GM12864 (cell line): ENCODE results near the gene NPW.

Experiments used
- DNase-seq: peaks from one replicate; pipeline ENCODE4 v3.0.0-alpha.2; 2011; ENCODE audit warnings: low read depth
- H3K4me3 ChIP-seq: 2 replicates; pipeline ENCODE4 v1.5.1; 2011; ENCODE audit warnings: mild to moderate bottlenecking, low read depth, low read length, control low read depth
- TF ChIP-seq, protein P1 (sequence below): IDR thresholded peaks from 2 replicates; pipeline ENCODE4 v1.5.1; 2011; ENCODE audit warnings: low read depth, mild to moderate bottlenecking, moderate library complexity, low read length, control low read depth, inconsistent platforms; ENCODE audit errors: missing control alignments

NPW gene

DNA sequence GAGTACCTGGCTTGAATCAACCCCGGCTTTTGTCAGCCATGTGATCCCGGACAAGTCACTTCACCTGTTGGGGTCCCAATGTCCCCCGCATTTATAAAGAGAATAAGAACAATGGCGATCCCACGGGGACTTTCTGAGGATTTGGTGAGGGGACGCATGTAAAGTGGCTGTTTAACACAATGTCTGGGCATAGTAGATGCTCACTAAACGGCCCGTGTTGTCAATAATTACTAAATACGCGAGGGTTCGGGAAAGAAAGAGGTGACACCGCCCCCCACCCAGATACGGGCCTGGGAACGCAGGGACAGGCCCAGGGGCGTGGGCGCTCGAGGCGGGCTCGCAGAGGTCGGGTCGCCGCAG is 28.0 kb upstream of the NPW start:
- DNase-seq = no peak
- TF ChIP-seq, protein P1, sequence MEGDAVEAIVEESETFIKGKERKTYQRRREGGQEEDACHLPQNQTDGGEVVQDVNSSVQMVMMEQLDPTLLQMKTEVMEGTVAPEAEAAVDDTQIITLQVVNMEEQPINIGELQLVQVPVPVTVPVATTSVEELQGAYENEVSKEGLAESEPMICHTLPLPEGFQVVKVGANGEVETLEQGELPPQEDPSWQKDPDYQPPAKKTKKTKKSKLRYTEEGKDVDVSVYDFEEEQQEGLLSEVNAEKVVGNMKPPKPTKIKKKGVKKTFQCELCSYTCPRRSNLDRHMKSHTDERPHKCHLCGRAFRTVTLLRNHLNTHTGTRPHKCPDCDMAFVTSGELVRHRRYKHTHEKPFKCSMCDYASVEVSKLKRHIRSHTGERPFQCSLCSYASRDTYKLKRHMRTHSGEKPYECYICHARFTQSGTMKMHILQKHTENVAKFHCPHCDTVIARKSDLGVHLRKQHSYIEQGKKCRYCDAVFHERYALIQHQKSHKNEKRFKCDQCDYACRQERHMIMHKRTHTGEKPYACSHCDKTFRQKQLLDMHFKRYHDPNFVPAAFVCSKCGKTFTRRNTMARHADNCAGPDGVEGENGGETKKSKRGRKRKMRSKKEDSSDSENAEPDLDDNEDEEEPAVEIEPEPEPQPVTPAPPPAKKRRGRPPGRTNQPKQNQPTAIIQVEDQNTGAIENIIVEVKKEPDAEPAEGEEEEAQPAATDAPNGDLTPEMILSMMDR = no peak
- peak overlapping the region; percentile 52 for H3K4me3 ChIP-seq

DNA sequence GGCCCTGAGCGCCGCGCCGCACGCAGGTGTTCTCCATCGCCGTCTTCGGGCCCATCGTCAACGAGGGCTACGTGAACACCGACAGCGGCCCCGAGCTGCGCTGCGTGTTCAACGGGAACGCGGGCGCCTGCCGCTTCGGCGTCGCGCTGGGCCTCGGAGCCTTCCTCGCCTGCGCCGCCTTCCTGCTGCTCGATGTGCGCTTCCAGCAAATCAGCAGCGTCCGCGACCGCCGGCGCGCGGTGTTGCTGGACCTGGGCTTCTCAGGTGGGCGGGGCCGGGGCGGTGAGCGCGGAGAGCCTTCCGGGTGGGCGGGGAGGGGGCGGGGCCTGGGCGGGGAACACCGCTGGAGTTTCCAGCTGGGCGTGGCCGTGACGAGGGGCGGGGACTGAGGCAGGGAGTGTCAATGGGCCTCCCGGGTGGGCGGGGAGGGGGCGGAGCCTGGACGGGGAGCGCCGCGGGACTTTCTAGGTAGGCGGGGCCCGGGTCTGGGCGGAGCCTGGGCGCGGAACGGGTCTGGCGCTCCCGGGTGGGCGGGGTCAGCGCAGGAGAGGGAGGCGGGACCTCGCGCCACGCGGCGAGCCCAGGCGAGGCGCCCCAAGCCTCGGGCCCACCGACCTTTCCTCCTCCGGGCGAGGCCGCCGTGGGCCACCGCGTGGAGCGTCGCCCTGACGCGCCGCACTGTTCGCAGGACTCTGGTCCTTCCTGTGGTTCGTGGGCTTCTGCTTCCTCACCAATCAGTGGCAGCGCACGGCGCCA is 27.5 kb upstream of the NPW start:
- TF ChIP-seq, protein P1 = no peak
- DNase-seq = peak; percentile 68
- peak overlapping the region; percentile 52 for H3K4me3 ChIP-seq

DNA sequence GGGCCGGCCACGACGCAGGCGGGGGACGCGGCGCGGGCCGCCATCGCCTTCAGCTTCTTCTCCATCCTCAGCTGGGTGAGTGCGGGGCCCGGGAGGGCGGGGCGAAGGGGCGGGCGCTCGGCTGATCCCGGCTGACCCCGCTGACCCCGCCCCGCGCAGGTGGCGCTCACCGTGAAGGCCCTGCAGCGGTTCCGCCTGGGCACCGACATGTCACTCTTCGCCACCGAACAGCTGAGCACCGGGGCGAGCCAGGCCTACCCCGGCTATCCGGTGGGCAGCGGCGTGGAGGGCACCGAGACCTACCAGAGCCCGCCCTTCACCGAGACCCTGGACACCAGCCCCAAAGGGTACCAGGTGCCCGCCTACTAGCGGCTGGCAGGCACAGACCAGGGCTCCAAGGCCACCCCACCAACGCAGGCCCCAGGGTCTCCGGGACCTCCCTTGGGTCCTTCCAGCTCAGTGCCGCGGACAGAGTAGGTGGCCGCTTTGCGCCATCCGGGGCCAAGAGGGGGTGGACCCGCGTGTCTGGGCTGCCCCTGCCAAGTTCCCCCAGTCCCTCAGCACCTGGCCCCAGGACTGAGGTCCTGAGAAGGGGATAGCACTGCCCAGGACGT is 26.8 kb upstream of the NPW start:
- H3K4me3 ChIP-seq = no peak overlapping the region
- TF ChIP-seq, protein P1 = no peak
- DNase-seq = no peak

DNA sequence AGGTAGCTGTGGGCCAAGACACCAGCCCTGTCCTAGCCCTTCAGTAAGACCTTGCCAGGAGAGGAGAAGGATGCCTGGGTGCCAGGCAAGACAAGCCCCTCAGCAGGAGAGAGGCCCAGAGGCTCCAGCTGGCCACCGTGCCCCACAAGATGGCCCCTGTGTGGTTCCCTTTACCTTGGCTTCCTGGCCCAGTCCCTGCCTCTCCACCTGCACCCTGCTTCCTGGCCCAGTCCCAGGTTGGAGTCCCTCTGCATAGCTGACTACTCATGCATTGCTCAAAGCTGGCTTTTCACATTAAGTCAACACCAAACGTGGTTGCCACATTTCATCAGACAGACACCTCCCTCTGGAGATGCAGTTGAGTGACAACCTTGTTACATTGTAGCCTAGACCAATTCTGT is 25.9 kb upstream of the NPW start:
- TF ChIP-seq, protein P1 = no peak
- no peak for DNase-seq
- no peak overlapping the region for H3K4me3 ChIP-seq

DNA sequence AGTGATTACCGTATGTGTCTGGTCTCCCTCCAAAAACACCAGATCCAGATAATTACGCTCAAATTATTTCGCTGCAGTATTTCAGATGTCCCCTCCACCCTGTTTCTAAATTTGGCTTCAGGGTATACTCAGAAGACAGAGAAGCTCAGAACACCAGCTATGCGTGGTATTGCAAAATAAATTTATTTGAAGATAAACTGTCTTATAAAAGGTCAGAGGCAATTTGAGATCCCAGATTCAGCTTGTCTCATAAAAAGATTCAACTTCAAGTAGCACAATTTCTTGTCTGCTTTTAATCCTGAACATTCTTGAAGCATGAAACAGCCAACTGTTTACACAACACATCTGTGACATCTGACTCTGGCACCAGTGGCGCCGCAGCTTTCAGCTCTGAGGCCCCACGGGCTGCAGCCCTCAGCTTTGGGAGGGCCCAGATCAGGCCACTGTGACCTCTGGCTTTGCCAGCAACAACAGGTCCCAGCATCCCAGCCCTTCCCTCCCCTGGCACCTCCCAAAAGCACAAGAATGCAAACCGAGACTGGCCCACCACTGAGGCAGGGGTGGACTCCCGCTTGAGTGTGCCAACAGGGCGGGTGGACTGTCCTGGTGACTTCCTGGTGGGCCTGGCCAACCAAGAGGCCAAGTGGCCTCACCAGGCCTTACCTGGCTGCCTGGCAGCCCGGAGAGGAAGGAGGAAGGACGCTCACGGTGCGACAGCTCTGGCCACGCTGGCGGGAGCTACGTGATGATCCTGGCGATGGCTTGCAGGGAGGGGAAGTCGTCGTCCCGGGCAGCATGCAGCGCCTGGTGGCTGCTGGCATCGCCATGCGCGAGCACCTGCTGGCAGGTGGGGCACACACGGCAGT is 21.9 kb upstream of the NPW start:
- TF ChIP-seq, protein P1 = no peak
- DNase-seq = no peak
- H3K4me3 ChIP-seq = no peak overlapping the region

DNA sequence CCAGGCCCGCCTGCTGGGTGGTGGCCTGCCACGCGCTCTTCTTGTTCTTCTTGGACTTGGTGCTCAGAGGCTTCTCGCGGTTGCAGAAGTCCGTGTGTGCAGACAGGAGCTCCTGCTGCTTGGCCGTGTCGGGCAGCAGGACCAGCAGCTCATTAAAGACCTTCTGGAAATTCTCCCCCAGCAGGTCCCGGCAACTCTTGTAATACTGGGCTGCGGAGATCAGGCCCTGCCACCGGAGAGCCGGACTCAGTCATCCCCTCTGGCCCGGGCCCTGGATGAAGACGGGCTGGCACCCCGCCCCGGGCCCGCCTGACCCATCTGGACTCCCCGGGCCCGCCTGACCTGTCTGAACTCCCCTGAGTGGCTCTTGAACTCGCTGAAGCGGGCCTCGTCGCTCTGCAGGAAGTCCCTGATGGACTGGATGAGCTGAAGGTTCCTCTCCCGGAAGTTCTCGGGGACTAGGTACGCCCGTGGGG is 21.2 kb upstream of the NPW start:
- no peak overlapping the region for H3K4me3 ChIP-seq
- TF ChIP-seq, protein P1 = no peak
- no peak for DNase-seq
